HepG2 (cell line): ENCODE results near the gene HIGD1A. TPM values are rescaled to one million over a fixed set of nuclear protein-coding genes. Genes with fewer than 3 reads are reported as not detected.

Experiments used
- EHMT2 ChIP-seq: fragments of 200-600 bp; sonication (generic); IDR thresholded peaks from 2 replicates; pipeline ENCODE4 v1.7.0; 2017; ENCODE audit warnings: antibody characterized with exemption, low read depth, low read length, borderline replicate concordance
- FOXP1 ChIP-seq, 2 experiments: fragments of 450-650 bp in 1 of 2; IDR thresholded peaks; 2 replicates each; pipeline ENCODE4 v1.6.1; 2017 to 2018; ENCODE audit warnings: antibody characterized with exemption in 1 of 2
- KLF11 ChIP-seq: IDR thresholded peaks from 2 replicates; pipeline ENCODE4 v1.6.1; 2016; ENCODE audit warnings: missing compliant biosample characterization
- MED1 ChIP-seq: sonication (generic); formaldehyde crosslinking; IDR thresholded peaks from 2 replicates; pipeline ENCODE4 v1.4.0; 2020; ENCODE audit warnings: missing genetic modification reagents
- RARA ChIP-seq: IDR thresholded peaks from 2 replicates; pipeline ENCODE4 v1.6.1; 2016; ENCODE audit warnings: missing genetic modification reagents, missing compliant biosample characterization
- SIX4 ChIP-seq: sonication (generic); formaldehyde crosslinking; IDR thresholded peaks from 2 replicates; pipeline ENCODE4 v1.4.0; 2020; ENCODE audit warnings: missing genetic modification reagents
- SMAD9 ChIP-seq: sonication (generic); formaldehyde crosslinking; IDR thresholded peaks from 2 replicates; pipeline ENCODE4 v1.5.1; 2020; ENCODE audit warnings: mild to moderate bottlenecking, missing genetic modification reagents
- SNAPC2 ChIP-seq: sonication (generic); formaldehyde crosslinking; IDR thresholded peaks from 2 replicates; pipeline ENCODE4 v1.8.1; 2022; ENCODE audit warnings: mild to moderate bottlenecking, missing genetic modification reagents
- ZNF709 ChIP-seq: sonication (generic); formaldehyde crosslinking; IDR thresholded peaks from 2 replicates; pipeline ENCODE4 v1.5.0; 2020; ENCODE audit warnings: mild to moderate bottlenecking, missing genetic modification reagents
- polyA plus RNA-seq, 8 experiments: library from polyadenylated mRNA; depleted of rRNA in 3 of 8; stranded (reverse) in 7 of 8; unstranded in 1 of 8; fragments of >200 nt; fragmentation: Illumina TruSeq in 4 of 8; extraction: Trizol in 4 of 8; gene quantifications; 2 replicates each; pipeline versions ENCODE4 v1.2.1 to v1.2.3, GENCODE V29; 2011 to 2016; ENCODE audit warnings: low read depth in 4 of 8, missing spikeins in 1 of 8, mixed read lengths in 1 of 8; ENCODE audit not compliant: insufficient read depth in 1 of 8
- total RNA-seq, 5 experiments: library from RNA; depleted of rRNA; stranded (reverse); fragments of >200 nt; fragmentation: Illumina TruSeq; extraction: Trizol; gene quantifications; 2 replicates each; pipeline ENCODE4 v1.2.3, GENCODE V29; 2016; ENCODE audit warnings: low read depth in 1 of 5
- TF ChIP-seq, protein P1 (sequence below): sonication (generic); formaldehyde crosslinking; IDR thresholded peaks from 2 replicates; pipeline ENCODE4 v1.8.1; 2023; ENCODE audit warnings: mild to moderate bottlenecking, moderate library complexity, missing genetic modification reagents
- TF ChIP-seq, protein P2 (sequence below): sonication (generic); formaldehyde crosslinking; IDR thresholded peaks from 2 replicates; pipeline ENCODE4 v1.5.0; 2020; ENCODE audit warnings: missing genetic modification reagents, mild to moderate bottlenecking, borderline replicate concordance
- TF ChIP-seq, protein P3 (sequence below): IDR thresholded peaks from 2 replicates; pipeline ENCODE4 v1.6.1; 2012; ENCODE audit warnings: inconsistent platforms
- TF ChIP-seq, protein P4 (sequence below): sonication (generic); formaldehyde crosslinking; conservative IDR thresholded peaks from 2 replicates; pipeline ENCODE4 v1.4.0; 2020; ENCODE audit warnings: mild to moderate bottlenecking, missing genetic modification reagents, moderate library complexity
- TF ChIP-seq, protein P5 (sequence below): sonication (generic); formaldehyde crosslinking; IDR thresholded peaks from 2 replicates; pipeline ENCODE4 v1.4.0; 2020; ENCODE audit warnings: missing genetic modification reagents
- TF ChIP-seq, protein P6 (sequence below): fragments of 450-650 bp; IDR thresholded peaks from 2 replicates; pipeline ENCODE4 v1.6.1; 2016

Gene HIGD1A
- total and polyA plus RNA-seq, 2 of the 13 experiments (the other 11 are each of a cell fraction or from before 2014, with no cell fraction given), result 222 to 253 TPM

DNA sequence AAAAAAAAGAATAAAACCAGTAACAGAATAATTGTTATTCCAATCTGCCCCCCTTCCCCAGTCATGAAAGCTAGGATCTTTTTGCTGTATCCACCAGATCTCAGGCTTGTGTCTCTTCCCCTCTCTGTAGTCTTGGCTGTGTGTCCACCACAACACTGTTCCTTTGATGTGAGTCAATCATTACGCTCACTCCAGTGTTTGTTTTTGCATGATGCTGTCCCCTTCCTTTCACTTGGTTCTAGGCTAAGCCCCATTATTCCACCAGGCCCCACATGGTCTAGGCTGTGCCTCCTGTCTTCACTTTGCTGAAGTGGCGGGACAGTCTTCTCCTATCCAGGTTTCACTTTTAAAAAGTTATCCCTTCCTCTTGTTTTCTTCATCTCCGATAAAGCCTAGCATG is 18.5 kb upstream of the HIGD1A start (continued):
- TF ChIP-seq, protein P1, sequence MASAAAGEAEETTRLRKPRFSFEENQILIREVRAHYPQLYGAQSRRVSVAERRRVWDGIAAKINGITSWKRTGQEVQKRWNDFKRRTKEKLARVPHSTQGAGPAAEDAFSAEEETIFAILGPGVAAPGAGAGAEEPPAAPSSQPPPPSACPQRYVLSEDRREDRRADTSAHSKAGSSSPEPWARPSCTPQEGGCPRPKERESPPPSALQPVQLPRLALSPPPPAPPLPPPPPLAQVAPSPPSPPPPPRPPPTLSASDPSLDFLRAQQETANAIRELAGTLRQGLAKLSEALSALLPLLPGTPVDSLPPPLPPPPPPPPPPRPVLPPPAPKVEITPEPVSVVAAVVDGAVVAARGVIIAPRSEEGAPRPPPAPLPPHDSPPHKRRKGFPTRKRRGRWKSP (CRISPR knock-in tag), result 0 out of 2 replicates have a peak, but pooled peaks have one; percentile 11
- TF ChIP-seq KLF11 (CRISPR knock-in tag) (no peak), SIX4 (no peak), FOXP1 (IDR thresholded peaks at IDR 0.05) (peak; percentile 70; the same call in 1 of the 2 replicates), FOXP1 (CRISPR knock-in tag; IDR thresholded peaks at IDR 0.05) (peak; percentile 82), EHMT2 (peak; percentile 35; the same call in 1 of the 2 replicates), RARA (CRISPR knock-in tag) (peak; percentile 44; the same call in 1 of the 2 replicates), SNAPC2 (CRISPR knock-in tag) (no peak), SMAD9 (CRISPR knock-in tag) (no peak), ZNF709 (CRISPR knock-in tag) (no peak), MED1 (no peak)
- TF ChIP-seq, protein P2, sequence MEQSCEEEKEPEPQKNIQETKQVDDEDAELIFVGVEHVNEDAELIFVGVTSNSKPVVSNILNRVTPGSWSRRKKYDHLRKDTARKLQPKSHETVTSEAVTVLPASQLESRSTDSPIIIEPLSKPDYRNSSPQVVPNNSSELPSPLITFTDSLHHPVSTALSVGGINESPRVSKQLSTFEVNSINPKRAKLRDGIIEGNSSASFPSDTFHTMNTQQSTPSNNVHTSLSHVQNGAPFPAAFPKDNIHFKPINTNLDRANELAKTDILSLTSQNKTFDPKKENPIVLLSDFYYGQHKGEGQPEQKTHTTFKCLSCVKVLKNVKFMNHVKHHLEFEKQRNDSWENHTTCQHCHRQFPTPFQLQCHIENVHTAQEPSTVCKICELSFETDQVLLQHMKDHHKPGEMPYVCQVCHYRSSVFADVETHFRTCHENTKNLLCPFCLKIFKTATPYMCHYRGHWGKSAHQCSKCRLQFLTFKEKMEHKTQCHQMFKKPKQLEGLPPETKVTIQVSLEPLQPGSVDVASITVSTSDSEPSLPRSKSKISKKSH (CRISPR knock-in tag), result no peak
- TF ChIP-seq, protein P3, sequence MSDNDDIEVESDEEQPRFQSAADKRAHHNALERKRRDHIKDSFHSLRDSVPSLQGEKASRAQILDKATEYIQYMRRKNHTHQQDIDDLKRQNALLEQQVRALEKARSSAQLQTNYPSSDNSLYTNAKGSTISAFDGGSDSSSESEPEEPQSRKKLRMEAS, result no peak
- TF ChIP-seq, protein P4, sequence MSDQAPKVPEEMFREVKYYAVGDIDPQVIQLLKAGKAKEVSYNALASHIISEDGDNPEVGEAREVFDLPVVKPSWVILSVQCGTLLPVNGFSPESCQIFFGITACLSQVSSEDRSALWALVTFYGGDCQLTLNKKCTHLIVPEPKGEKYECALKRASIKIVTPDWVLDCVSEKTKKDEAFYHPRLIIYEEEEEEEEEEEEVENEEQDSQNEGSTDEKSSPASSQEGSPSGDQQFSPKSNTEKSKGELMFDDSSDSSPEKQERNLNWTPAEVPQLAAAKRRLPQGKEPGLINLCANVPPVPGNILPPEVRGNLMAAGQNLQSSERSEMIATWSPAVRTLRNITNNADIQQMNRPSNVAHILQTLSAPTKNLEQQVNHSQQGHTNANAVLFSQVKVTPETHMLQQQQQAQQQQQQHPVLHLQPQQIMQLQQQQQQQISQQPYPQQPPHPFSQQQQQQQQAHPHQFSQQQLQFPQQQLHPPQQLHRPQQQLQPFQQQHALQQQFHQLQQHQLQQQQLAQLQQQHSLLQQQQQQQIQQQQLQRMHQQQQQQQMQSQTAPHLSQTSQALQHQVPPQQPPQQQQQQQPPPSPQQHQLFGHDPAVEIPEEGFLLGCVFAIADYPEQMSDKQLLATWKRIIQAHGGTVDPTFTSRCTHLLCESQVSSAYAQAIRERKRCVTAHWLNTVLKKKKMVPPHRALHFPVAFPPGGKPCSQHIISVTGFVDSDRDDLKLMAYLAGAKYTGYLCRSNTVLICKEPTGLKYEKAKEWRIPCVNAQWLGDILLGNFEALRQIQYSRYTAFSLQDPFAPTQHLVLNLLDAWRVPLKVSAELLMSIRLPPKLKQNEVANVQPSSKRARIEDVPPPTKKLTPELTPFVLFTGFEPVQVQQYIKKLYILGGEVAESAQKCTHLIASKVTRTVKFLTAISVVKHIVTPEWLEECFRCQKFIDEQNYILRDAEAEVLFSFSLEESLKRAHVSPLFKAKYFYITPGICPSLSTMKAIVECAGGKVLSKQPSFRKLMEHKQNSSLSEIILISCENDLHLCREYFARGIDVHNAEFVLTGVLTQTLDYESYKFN (CRISPR knock-in tag), result peak; percentile 42; the same call in 1 of the 2 replicates
- TF ChIP-seq, protein P5, sequence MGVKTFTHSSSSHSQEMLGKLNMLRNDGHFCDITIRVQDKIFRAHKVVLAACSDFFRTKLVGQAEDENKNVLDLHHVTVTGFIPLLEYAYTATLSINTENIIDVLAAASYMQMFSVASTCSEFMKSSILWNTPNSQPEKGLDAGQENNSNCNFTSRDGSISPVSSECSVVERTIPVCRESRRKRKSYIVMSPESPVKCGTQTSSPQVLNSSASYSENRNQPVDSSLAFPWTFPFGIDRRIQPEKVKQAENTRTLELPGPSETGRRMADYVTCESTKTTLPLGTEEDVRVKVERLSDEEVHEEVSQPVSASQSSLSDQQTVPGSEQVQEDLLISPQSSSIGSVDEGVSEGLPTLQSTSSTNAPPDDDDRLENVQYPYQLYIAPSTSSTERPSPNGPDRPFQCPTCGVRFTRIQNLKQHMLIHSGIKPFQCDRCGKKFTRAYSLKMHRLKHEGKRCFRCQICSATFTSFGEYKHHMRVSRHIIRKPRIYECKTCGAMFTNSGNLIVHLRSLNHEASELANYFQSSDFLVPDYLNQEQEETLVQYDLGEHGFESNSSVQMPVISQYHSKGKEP (CRISPR knock-in tag), result no peak
- TF ChIP-seq, protein P6, sequence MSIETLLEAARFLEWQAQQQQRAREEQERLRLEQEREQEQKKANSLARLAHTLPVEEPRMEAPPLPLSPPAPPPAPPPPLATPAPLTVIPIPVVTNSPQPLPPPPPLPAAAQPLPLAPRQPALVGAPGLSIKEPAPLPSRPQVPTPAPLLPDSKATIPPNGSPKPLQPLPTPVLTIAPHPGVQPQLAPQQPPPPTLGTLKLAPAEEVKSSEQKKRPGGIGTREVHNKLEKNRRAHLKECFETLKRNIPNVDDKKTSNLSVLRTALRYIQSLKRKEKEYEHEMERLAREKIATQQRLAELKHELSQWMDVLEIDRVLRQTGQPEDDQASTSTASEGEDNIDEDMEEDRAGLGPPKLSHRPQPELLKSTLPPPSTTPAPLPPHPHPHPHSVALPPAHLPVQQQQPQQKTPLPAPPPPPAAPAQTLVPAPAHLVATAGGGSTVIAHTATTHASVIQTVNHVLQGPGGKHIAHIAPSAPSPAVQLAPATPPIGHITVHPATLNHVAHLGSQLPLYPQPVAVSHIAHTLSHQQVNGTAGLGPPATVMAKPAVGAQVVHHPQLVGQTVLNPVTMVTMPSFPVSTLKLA, result no peak
